Hematopoietic multipotent progenitor cell (in vitro differentiated cells): ENCODE measurements around the gene DDX25. TPM values are rescaled to one million over a fixed set of nuclear protein-coding genes. Genes with fewer than 3 reads are reported as not detected.
A peak's percentile ranks its signal among the peaks of the same experiment; 100 is the strongest.
"Not testable (repeated sequence)": the region's sequence is repeated elsewhere in the genome, so short reads cannot be mapped to it uniquely, and the experiment has no call there.

Source experiments
- DNase-seq, 3 donors: peaks; one replicate each; pipeline ENCODE4 v3.0.0-alpha.2; 2011 to 2015; ENCODE audit warnings: low read depth in 2 of 3, low spot score in 2 of 3
- total RNA-seq: library from RNA; depleted of rRNA; stranded (reverse); fragments of >200 nt; gene quantifications from one replicate; pipeline ENCODE4 v1.2.3, GENCODE V29; 2012

DDX25 gene
- 0.54 TPM for total RNA-seq

DNA sequence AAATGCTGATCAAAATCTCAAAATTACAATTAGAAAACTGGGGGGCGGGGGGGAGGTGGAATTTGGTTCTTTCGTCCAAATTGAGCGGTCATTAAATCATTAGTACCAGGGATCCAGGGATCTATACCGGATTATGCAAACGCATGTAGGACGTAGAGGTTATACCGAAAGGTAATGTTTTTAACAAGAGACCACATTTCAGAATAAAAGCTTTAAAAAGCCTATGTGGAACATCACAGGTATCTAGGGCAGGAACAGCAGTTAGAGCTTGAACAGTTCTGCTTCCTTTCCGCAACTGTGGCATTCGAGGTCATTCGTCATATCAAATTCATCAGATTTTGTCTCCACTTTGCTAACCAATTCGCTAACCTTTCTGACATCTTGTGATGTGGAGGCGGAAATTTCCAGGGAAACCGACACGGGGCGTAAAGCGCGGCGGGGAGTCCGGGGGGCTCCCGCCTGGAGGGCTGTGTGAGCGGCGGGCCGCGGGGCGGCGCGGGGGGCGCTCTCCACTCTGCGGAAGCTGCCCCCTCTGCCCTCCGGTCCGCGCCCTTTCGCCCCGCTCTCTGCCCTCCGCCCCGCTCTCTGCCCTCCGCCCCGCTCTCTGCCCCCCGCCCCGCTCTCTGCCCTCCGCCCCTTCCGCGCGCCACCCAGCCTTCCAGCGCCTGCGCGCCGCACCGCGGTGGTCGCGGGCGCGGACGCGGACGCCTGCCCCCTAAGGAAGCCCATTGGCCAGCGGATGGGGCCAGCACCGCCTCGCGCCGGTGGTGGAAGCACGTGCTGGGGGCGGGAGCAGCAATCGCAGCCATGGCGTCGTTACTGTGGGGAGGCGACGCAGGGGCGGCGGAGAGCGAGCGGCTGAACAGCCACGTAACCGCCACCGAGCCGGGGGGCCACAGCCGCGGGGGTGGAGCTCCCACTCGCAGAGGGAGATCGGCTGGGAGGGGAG, at the start of gene DDX25:
Gene DDX25 (plus strand): TSS at position 798 of the 949 bp plus-strand sequence. CDS start 10 bp downstream, at position 808.
- peak in 2 of 3 donors; percentile 46 to 56 for DNase-seq

DNA sequence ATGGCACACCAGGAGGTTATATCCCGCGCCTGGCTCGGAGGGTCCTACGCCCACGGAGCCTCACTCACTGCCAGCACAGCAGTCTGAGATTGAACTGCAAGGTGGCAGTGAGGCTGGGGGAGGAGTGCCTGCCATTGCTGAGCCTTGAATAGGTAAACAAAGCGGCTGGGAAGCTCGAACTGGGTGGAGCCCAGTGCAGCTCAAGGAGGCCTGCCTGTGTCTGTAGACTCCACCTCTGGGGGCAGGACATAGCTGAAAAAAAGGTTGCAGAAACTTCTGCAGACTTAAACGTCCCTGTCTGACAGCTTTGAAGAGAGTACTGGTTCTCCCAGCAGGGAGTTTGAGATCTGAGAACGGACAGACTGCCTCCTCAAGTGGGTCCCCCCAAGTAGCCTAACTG, 46.6 kb upstream of the DDX25 start:
- not testable (repeated sequence) for DNase-seq

DNA sequence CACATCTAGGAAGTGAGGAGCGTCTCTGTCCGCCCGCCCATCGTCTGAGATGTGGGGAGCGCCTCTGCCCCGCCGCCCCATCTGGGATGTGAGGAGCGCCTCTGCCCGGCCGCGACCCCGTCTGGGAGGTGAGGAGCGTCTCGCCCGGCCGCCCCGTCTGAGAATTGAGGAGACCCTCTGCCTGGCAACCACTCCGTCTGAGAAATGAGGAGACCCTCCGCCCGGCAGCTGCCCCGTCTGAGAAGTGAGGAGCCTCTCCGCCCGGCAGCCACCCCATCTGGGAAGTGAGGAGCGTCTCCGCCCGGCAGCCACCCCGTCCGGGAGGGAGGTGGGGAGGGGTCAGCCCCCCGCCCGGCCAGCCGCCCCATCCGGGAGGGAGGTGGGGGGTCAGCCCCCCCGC, 41.5 kb upstream of the DDX25 start:
- not testable (repeated sequence) for DNase-seq

DNA sequence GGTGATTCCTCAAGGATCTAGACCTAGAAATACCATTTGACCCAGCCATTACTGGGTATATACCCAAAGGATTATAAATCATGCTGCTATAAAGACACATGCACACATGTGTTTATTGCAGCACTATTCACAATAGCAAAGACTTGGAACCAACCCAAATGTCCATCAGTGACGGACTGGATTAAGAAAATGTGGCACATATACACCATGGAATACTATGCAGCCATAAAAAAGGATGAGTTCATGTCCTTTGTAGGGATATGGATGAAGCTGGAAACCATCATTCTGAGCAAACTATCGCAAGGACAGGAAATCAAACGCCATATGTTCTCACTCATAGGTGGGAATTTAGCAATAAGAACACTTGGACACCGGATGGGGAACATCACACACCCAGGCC, 39.0 kb upstream of the DDX25 start:
- DNase-seq, result not testable (repeated sequence)

DNA sequence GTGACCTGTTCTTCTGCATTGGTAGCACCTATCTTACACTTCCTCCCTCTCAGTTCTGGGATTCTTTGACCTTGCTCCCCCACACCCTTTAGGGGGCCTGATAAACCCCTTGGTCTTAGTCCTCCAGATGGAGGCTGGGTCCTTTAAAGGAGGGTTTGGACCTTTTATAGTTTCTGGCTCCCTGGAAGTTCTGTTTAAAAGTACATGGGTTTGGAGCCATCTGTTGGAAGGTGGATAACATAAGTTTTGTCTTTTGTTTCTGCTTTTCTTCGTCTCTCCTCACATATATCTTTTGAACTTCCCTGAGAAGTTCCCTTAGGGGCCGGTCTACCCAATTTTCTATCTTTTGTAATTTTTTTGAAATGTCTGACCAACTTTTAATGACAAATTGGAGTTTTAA, 34.8 kb upstream of the DDX25 start:
- no peak for DNase-seq

DNA sequence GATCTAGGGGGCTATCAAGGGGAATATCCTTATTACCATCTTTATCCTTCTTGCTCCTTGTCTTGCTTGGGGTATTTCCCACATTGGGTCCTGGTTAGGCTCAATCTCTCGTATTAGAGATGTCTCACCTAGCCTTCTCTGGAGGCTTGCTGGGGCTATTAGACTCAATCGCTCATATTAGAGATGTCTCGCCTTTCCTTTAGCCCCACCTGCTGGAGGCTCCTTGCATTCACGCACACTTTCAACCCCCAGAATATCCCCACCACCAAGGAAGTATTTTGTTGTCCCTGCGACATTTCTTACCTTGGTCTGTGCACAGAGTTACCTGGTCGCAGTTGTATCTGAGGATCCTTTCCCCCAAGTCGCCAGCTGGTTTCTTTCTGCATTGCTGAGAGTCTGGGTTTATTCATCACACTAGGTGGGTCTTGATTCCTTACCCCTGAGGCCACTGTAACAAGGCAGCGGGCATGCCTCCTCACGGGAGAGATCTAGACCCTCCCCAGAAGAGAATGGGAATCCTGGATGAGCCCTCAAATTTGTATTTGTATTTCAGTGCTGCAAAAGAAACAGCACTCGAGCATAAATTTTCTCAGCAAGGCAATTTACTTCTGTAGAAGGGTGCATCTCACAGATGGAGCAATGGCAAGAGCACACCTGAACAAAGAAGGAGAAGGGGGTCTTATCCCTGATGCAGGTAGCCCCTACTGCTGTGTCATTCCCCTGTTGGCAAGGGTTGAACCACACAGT, 32.7 kb upstream of the DDX25 start:
- peak in 2 of 3 donors; percentile 3 to 14 for DNase-seq

DNA sequence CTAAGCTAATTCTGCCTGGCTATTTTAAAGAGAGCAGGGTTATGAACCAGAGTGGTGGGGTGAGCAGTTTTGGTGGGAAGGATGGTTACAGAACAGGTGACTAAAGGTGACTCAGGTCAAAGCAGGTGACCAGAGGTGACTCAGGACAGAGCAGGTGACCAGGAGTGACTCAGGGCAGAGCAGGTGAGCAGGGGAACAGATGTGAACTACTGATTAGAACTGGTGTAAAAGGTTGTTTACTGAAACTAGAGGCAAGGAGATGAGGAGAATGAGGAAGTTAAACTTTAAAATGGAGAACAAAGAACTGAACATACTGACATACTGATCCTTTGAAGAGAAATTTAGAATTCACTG, 32.2 kb upstream of the DDX25 start:
- DNase-seq, result peak in 1 of 3 donors; percentile 3

DNA sequence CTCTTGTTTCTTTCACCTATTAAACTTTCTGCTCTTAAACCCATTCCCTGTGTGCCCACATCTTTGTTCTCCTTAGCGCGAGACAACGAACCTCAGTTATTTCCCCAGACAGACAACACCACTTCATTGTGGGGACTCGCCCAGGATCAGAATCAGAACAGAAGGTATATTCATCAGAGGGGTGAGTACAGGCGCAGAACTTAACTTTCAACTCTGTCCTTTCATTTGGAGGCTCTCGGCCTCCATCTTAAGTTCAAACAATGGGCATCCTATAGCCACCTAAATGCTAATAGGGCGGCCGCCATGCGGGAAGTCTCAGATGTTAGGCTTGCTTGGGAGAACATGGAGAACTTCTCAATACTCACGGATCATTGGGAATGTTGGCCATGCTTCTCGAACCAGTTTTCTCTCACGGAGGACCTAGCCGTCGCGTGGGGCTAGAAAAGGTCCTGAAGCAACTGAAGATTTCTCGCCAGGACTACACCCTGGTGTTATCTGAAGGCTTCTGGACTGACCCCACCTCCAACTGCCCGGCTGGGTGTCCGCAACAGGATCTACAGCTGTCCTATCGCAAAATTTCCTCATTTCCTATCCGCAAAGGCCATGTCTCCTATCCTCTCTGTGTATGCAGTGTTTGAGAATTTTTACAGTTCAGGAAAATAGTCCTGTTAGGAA, 30.3 kb upstream of the DDX25 start:
- DNase-seq, result no peak

DNA sequence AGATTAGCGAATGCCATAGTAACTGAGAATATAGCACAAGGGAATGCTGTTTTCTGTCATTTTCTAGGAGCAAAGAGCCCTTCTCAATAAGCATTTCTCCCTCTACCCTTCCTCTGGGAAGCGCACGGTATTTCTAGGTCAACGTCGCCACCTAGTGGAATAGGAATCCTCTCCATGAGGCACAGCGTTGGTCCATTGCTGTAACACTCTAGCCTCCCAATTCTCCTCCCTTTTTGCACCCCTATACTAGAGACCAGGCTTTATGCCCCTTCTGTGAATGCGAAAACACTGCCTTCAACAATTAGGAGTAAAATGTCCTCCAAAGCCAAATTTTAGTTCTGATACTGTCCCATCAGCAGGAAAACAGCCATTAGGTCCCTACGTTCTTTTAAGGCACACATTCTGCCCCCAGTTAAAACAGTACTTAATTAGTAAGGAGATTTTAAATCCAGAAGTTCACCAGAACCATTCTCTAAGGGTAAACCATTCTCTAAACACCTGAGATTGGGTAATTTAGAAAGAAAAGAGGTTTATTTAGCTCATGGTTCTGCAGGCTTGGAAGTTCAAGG, 29.7 kb upstream of the DDX25 start:
- DNase-seq, result peak; percentile 10 to 66 (median 37)

DNA sequence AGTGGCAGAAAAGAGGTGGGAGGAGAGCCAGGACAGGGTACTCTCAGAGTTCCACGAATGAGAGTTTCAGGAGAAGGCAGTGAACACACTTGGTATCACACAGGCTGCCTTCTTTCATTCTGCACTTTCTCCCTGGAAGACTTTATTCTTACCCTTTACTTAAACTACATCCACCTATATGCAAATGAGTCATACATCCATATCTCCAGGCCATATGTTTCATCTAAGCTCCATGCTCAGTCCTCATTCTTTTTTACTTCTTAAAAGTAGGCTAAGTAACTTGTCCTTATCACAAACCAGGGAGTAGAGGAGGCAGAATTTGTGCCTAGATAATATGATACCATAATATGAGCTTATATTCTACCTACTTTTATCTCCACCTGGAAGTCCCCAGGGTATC, 23.0 kb upstream of the DDX25 start:
- no peak for DNase-seq

DNA sequence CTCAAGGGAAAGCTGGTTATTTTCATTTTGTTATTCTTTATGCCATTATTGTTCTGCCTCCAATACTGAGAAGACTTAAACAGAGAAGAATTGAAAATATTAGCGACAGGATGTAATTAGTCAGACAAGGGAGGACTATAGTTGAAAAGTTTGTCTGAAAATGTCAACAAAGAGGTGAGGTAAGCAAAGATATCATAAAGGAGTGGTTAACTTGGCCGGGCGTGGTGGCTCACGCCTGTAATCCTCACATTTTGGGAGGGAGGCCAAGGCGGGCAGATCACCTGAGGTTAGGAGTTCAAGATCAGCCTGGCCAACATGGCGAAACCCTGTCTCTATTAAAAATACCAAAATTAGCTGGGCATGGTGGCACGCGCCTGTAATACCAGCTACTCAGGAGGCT, 20.9 kb upstream of the DDX25 start:
- DNase-seq, result no peak

DNA sequence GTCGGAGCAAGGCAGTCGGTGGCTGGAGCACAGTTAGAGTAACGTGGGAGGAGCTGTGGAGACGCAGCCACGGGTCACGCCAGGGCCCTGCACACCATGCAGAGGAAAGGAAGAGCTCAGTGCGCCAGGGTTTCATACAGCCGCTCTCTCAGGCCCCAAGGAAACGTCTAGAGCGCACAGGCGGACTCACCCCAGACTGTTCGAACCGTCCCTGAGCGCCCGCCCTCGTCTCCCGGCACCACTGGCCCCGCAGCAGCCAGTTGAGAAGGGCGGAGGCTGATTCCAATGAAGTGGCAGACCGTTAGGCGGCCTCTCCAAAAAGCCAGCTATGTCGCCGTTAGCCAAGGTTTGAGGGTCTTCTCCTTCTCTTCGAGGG, 17.3 kb upstream of the DDX25 start:
- DNase-seq, result peak in 2 of 3 donors; percentile 22 to 33

DNA sequence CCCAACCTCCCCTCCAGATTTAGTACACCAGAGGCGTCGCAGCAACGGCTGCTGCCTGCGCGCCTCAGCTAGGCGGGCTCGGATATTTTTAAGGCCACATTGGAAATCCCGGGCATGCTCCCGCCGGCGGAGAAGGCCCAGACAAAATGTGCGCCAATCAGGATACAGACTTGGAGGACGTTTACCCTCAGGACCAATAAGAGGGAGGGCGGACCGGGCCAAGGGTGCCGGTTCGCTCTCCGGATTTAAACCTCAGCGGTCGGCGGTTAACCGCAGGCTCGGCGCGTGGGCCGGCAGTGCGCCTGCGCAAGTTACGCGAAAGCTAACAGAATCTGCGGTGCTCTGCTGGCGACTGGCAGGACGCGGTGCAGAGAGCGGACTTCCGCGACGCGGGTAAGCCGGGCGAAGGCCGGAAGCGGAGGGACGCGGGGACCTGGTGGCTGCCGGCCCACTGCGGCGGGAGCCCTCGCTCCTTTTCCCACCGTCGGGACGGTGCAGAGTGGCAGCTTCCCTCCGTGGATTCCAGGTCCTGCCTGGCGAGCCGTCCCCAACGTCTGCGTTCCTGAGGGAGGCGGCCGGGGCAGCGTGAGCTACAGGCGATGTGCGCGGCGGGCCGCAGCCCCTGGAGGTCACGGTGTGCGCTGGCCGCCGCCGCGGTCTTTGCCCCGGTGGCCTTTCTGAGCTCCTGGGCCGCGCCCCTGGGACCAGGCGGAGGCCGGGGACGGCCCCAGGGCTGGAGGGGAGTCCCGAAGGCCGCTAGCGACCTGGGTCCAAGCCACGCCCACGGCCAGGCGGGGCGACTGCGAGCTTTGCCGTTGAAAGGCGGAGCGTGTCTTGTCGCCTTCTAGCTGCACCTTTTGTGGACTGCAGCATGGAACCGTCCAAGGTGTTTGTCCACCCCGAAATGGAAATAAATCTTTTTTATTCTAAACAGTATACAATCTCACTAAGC, 16.7 kb upstream of the DDX25 start, which contains the start of gene HYLS1:
Gene HYLS1 (plus strand): TSS at position 296 of the 952 bp plus-strand sequence. CDS start 11,701 bp downstream, outside the sequence.
- DNase-seq, result peak; percentile 95 to 97 (median 96)

DNA sequence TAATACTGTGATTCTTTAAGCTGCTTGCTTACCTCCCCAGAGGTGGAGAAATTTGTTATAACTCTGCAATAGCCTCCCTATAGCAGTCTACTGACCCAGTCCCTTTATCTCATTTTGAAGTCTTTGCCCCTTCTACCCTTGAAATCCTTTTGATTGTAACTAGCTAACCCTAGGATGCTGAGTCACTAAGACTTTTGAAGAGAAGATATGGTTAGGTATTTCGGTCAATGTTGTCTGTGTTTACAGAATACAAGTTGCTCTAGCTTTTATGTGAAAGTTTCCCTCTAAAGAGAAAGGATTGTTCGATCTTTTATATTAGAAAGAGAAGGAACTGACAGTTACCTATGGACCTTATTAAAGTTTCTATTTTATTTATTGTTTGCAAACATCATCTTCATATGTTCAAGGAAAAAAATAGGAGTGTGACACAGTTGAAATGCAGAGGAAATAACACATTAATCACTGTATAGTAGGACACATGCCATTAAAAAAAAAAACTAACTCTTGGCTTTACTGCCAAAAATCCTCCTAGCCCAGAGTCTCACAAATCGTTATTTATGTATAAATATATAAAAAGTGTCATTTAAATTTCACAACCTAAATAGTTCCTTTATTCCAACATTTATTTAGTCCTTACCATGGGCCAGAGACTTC, 13.7 kb upstream of the DDX25 start:
- DNase-seq, result no peak

DNA sequence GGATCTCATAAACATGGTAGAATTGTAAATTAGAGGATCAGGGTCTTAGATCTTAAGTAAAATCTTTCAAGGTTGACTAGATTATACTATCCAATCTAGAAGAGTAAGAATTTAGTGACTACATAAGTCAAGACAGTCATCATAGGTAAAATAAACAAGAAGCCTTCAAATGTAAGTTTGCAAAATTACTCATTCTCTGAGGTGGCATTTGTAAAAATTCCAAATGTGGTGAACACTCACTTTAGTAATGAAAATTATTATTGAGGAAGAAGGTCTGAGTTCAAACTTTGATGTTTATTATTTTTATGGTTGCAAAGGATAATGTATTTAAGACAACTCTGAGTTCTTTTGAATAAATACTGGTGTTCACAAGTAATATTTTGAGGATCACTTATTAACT, 12.2 kb upstream of the DDX25 start:
- no peak for DNase-seq

DNA sequence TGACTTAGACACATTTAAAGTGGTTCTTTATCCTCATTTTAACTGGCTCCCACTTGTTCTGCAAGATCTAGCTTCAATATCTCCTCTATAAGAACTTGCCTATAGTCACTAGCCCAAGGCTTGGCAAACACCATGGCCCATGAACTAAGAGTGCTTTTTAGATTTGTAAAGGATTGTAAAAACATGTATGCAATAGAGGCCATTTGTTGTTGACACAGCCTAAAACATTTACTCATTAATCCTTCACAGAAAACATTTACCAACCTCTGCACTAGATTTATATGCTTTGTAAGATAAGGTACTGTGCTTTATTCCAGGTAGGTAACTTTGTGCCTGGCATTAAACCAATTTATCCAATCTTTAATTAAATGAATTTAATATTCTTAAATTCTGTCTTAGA, 11.3 kb upstream of the DDX25 start:
- no peak for DNase-seq

DNA sequence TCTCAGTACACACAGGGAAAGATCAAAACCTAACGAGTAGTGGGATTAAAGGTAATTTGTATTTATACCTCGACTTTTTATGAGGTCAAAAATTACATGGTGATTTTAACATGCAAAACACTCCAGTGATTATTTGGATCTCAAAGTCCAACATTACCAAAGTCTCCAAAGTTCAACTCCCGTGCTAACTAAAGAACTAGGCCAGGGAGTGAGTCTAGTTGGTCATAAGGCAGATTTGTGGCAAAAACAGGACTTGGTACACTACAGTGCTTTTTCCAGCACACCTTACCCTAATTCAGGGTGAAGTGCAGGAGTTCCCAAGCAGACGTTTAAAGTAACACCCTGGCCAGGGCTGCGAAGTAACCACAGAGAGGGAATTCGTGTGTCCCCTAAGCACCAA, 2.4 kb upstream of the DDX25 start:
- no peak for DNase-seq

DNA sequence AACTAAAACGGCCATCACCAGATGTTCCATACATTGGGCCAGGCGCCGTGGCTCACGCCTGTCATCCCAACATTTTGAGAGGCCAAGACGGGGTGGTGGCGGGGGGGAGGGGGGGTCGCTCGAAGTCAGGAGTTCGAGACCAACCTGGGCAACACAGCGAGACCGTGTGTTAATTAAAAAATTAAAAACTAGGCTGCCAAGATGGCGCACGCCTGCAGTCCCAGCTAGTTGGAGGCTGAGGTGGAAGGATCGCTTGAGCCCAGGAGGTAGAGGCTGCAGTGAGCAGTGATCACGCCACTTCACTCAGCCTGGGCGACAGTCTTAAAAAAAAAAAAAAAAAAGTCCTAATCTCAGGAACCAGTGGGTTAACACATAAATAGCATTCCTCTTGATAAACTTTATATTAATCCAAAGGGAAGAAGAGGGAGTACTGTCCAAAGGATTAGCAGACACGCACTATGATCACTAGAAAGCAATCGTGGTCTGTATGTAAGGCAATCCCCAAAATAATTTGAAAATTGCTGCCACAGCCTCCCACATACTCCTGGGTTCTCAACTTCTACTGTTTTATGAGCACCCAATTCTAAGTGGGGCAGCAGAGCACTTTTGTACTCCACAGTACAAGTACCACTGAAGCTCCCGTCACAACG, 1.9 kb upstream of the DDX25 start:
- no peak for DNase-seq
